ENCODE results near the gene RPS23. TPM values are rescaled to one million over a fixed set of nuclear protein-coding genes. Genes with fewer than 3 reads are reported as not detected.

RPS23 gene
- total RNA-seq, 1 experiment from 2014 or later = 2,589 TPM

GRCh38 chr5:82277987-82278710 is at the start of gene RPS23 (continued):
- peak; percentile 81 for TF ChIP-seq MAX (CRISPR knock-in tag; IDR thresholded peaks at IDR 0.05)
- no peak for TF ChIP-seq ZNF263 (CRISPR knock-in tag; IDR thresholded peaks at IDR 0.05; ENCODE audit: low read depth)
- no peak for TF ChIP-seq STAT6 (CRISPR knock-in tag; conservative IDR thresholded peaks at IDR 0.05; ENCODE audit: low read depth)
- no peak for TF ChIP-seq ZNF121 (CRISPR knock-in tag; IDR thresholded peaks at IDR 0.05)
- peak; percentile 73; the same call in 1 of the 2 replicates for TF ChIP-seq ZNF671 (CRISPR knock-in tag; IDR thresholded peaks at IDR 0.05)
- TF ChIP-seq AR (CRISPR knock-in tag; IDR thresholded peaks at IDR 0.05) = no peak; the same call in 1 of the 2 replicates
- no peak for TF ChIP-seq ZMAT4 (CRISPR knock-in tag; IDR thresholded peaks at IDR 0.05)
- peak; percentile 49; the same call in 1 of the 2 replicates for TF ChIP-seq ZNF416 (CRISPR knock-in tag; IDR thresholded peaks at IDR 0.05)
- no peak for TF ChIP-seq TP53 (CRISPR knock-in tag; IDR thresholded peaks at IDR 0.05)
- peak; percentile 54; the same call in 1 of the 2 replicates for TF ChIP-seq FOXP1 (CRISPR knock-in tag; IDR thresholded peaks at IDR 0.05; ENCODE audit: borderline replicate concordance)
- no peak for TF ChIP-seq ZNF138 (CRISPR knock-in tag; conservative IDR thresholded peaks at IDR 0.05)
- no peak for TF ChIP-seq FOXJ3 (CRISPR knock-in tag; IDR thresholded peaks at IDR 0.05; ENCODE audit: borderline replicate concordance)
- no peak for TF ChIP-seq ERG (CRISPR knock-in tag; IDR thresholded peaks at IDR 0.05)
- TF ChIP-seq CREM (CRISPR knock-in tag; IDR thresholded peaks at IDR 0.05) = no peak
- TF ChIP-seq ZNF281 (CRISPR knock-in tag; IDR thresholded peaks at IDR 0.05) = peak; percentile 52; the same call in 1 of the 2 replicates
- no peak for TF ChIP-seq ZNF317 (CRISPR knock-in tag; IDR thresholded peaks at IDR 0.05; ENCODE audit: borderline replicate concordance, low read depth)
- TF ChIP-seq JAZF1 (CRISPR knock-in tag; IDR thresholded peaks at IDR 0.05) = no peak
- TF ChIP-seq FOXP4 (CRISPR knock-in tag; IDR thresholded peaks at IDR 0.05) = no peak
- TF ChIP-seq PRDM15 (CRISPR knock-in tag; IDR thresholded peaks at IDR 0.05) = no peak

Data from WTC11 (cell line).